Measurements from ENCODE around the gene MIB1. TPM values are rescaled to one million over a fixed set of nuclear protein-coding genes. Genes with fewer than 3 reads are reported as not detected.

Gene MIB1
- polyA plus RNA-seq, 1 of the 3 experiments (the other 2 are of a cell fraction), result 5.0 TPM

DNA sequence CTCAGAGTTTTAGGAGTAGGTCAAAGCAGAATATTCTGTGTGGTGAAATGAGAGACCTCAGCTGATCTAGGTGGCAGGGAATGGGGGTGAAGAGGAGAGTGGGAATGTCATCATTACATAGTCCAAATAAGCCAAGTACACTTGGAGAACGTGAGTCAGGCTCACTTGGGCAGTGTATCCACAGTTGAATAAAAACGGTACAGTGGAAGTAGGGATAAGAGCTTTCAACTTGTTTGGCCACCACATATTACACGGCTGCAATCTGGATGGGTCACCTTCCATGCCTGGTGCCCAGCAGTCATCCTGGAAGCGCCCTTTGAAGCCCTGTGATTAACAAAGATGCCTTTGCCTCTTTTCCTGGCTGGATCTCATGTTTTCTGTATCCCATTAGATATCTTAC lies 28.6 kb downstream of the MIB1 start (continued):
- TF ChIP-seq CHD2 (IDR thresholded peaks at IDR 0.05; ENCODE audit: low read length, partially characterized antibody), result no peak
- TF ChIP-seq RCOR1 (IDR thresholded peaks at IDR 0.05; ENCODE audit: low read length), result no peak
- TF ChIP-seq FOXJ3 (CRISPR knock-in tag; IDR thresholded peaks at IDR 0.05), result no peak

DNA sequence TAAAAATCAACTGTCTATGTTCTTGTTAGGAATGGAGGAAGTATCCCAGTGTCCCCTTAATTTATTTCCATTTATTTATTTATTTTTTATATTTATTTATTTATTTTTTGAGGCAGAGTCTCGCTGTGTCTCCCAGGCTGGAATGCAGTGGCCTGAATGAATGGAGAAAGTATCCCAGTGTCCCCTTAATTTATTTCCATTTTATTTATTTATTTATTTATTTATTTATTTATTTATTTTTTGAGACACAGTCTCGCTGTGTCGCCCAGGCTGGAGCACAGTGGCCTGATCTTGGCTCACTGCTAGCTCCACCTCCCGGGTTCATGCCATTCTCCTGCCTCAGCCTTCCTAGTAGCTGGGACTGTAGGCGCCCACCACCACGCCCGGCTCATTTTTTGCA lies 34.1 kb downstream of the MIB1 start:
- no peaks in the 10 kb centered on the region for H3K9me2 ChIP-seq
- H3K36me3 ChIP-seq (replicated peaks in 1 of 2; ENCODE audit: control insufficient read depth in 1 of 2, insufficient read depth in 2 of 2, low read length in 1 of 2), result peaks cover 9 to 29% of the 10 kb centered on the region in 2 experiments
- H4K20me1 ChIP-seq (ENCODE audit: insufficient read depth), result no peaks in the 10 kb centered on the region
- peaks cover 5% of the 10 kb centered on the region for H3F3A ChIP-seq (replicated peaks; ENCODE audit: insufficient read depth)
- H3K4me1 ChIP-seq (ENCODE audit: control insufficient read depth in 1 of 2, insufficient read depth in 2 of 2, low read depth in 1 of 2, low read length in 1 of 2), result no peaks in the 10 kb centered on the region
- no peaks in the 10 kb centered on the region for H3K9me3 ChIP-seq
- H2AFZ ChIP-seq (ENCODE audit: low read depth), result no peak overlapping the region
- 97% methylated on average over 7 of the region's 7 CpGs for WGBS (ENCODE audit: low lambda C conversion rate)
- no peak overlapping the region for H3K4me3 ChIP-seq (ENCODE audit: low read depth in 2 of 2, low read length in 1 of 2)
- H3K27me3 ChIP-seq (ENCODE audit: insufficient read depth), result no peaks in the 10 kb centered on the region
- no peak for TF ChIP-seq USF2 (IDR thresholded peaks at IDR 0.05; ENCODE audit: borderline replicate concordance, low read depth, low read length)
- no peak for TF ChIP-seq RXRA (IDR thresholded peaks at IDR 0.05; ENCODE audit: borderline replicate concordance, low read depth)
- TF ChIP-seq TCF12 (IDR thresholded peaks at IDR 0.05), result no peak
- TF ChIP-seq SMC3 (IDR thresholded peaks at IDR 0.05; ENCODE audit: low read depth, low read length), result no peak
- no peak for TF ChIP-seq JUND (IDR thresholded peaks at IDR 0.05)
- no peak for TF ChIP-seq MXI1 (IDR thresholded peaks at IDR 0.05; ENCODE audit: low read depth, low read length)
- TF ChIP-seq TAF1 (IDR thresholded peaks at IDR 0.05; ENCODE audit: borderline replicate concordance, low read depth, low read length), result no peak
- TF ChIP-seq RAD21 (IDR thresholded peaks at IDR 0.05; ENCODE audit: low read length), result no peak
- TF ChIP-seq, protein P1, sequence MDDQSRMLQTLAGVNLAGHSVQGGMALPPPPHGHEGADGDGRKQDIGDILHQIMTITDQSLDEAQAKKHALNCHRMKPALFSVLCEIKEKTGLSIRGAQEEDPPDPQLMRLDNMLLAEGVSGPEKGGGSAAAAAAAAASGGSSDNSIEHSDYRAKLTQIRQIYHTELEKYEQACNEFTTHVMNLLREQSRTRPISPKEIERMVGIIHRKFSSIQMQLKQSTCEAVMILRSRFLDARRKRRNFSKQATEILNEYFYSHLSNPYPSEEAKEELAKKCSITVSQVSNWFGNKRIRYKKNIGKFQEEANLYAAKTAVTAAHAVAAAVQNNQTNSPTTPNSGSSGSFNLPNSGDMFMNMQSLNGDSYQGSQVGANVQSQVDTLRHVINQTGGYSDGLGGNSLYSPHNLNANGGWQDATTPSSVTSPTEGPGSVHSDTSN (IDR thresholded peaks at IDR 0.05), result no peak
- TF ChIP-seq POLR2AphosphoS5 (IDR thresholded peaks at IDR 0.05; ENCODE audit: low read depth, low read length), result no peak
- no peak for TF ChIP-seq CTCF (IDR thresholded peaks at IDR 0.05)
- no peak for TF ChIP-seq ZBTB33 (IDR thresholded peaks at IDR 0.05; ENCODE audit: borderline replicate concordance, low read depth)
- TF ChIP-seq EZH2phosphoT487 (IDR thresholded peaks at IDR 0.05; ENCODE audit: borderline replicate concordance, low read depth), result no peak
- no peak for TF ChIP-seq ELF1 (IDR thresholded peaks at IDR 0.05)
- no peak for TF ChIP-seq CHD2 (IDR thresholded peaks at IDR 0.05; ENCODE audit: low read length, partially characterized antibody)
- TF ChIP-seq, protein P2, sequence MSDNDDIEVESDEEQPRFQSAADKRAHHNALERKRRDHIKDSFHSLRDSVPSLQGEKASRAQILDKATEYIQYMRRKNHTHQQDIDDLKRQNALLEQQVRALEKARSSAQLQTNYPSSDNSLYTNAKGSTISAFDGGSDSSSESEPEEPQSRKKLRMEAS (IDR thresholded peaks at IDR 0.05; ENCODE audit: low read depth), result no peak
- no peak for TF ChIP-seq SIN3A (IDR thresholded peaks at IDR 0.05; ENCODE audit: borderline replicate concordance, low read depth, low read length)
- no peak for TF ChIP-seq IRF3 (IDR thresholded peaks at IDR 0.05; ENCODE audit: low read depth, low read length)
- no peak for TF ChIP-seq FOXM1 (IDR thresholded peaks at IDR 0.05; ENCODE audit: low read depth)
- no peak for TF ChIP-seq GATA2 (CRISPR knock-in tag; IDR thresholded peaks at IDR 0.05)
- H3K9ac ChIP-seq, result no peak overlapping the region
- DNase-seq, result no peak
- H3K27ac ChIP-seq (ENCODE audit: low read depth in 2 of 2, low read length in 1 of 2), result no peak overlapping the region
- H3K79me2 ChIP-seq (ENCODE audit: insufficient read depth), result no peaks in the 10 kb centered on the region; the same call in 1 of the 2 replicates
- POLR2A ChIA-PET, result no interaction called here
- CTCF ChIA-PET, result interaction anchor here (0.6 to 0.7 kb wide), 2 partner anchors 9 to 13 kb away, joined by 3 read pairs; no protein-coding TSS in a partner anchor
- H3K4me2 ChIP-seq, result no peak overlapping the region
